HepG2 (cell line): Measurements from ENCODE around the gene RABEP2. TPM values are rescaled to one million over a fixed set of nuclear protein-coding genes. Genes with fewer than 3 reads are reported as not detected.

Experiments
- CAMTA2 ChIP-seq: sonication (generic); formaldehyde crosslinking; IDR thresholded peaks from 2 replicates; pipeline ENCODE4 v1.4.0; 2020; ENCODE audit warnings: mild to moderate bottlenecking, missing genetic modification reagents, borderline replicate concordance
- CBFB ChIP-seq: sonication (generic); formaldehyde crosslinking; IDR thresholded peaks from 2 replicates; pipeline ENCODE4 v1.4.0; 2020; ENCODE audit warnings: missing genetic modification reagents
- GABPB1 ChIP-seq: IDR thresholded peaks from 2 replicates; pipeline ENCODE4 v1.6.1; 2016; ENCODE audit warnings: mild to moderate bottlenecking, missing genetic modification reagents, moderate library complexity, missing compliant biosample characterization
- HOXA9 ChIP-seq: sonication (generic); formaldehyde crosslinking; IDR thresholded peaks from 2 replicates; pipeline ENCODE4 v1.8.1; 2022; ENCODE audit warnings: missing genetic modification reagents, mild to moderate bottlenecking, moderate library complexity, borderline replicate concordance
- IKZF4 ChIP-seq: sonication (generic); formaldehyde crosslinking; IDR thresholded peaks from 2 replicates; pipeline ENCODE4 v1.5.1; 2020; ENCODE audit warnings: borderline replicate concordance, mild to moderate bottlenecking, low read depth, missing genetic modification reagents; ENCODE audit errors: not compliant biosample characterization
- JUN ChIP-seq: sonication (generic); formaldehyde crosslinking; IDR thresholded peaks from 2 replicates; pipeline ENCODE4 v1.4.0; 2020; ENCODE audit warnings: mild to moderate bottlenecking, missing genetic modification reagents
- KLF12 ChIP-seq: sonication (generic); formaldehyde crosslinking; IDR thresholded peaks from 2 replicates; pipeline ENCODE4 v1.4.0; 2020; ENCODE audit warnings: missing genetic modification reagents, borderline replicate concordance
- PRMT3 ChIP-seq: sonication (generic); formaldehyde crosslinking; IDR thresholded peaks from 2 replicates; pipeline ENCODE4 v1.8.1; 2022; ENCODE audit warnings: low read depth, mild to moderate bottlenecking, moderate library complexity, missing genetic modification reagents, borderline replicate concordance
- RXRA ChIP-seq: sonication (generic); formaldehyde crosslinking; IDR thresholded peaks from 2 replicates; pipeline ENCODE4 v1.5.1; 2020; ENCODE audit warnings: missing genetic modification reagents
- SALL1 ChIP-seq: sonication (generic); formaldehyde crosslinking; IDR thresholded peaks from 2 replicates; pipeline ENCODE4 v1.8.0; 2022; ENCODE audit warnings: mild to moderate bottlenecking, missing genetic modification reagents
- STAG1 ChIP-seq: sonication (generic); formaldehyde crosslinking; IDR thresholded peaks from 2 replicates; pipeline ENCODE4 v1.4.0; 2020; ENCODE audit warnings: missing genetic modification reagents
- TCF12 ChIP-seq, 2 experiments: fragments of 450-650 bp in 1 of 2; sonication (generic) in 1 of 2; formaldehyde crosslinking in 1 of 2; IDR thresholded peaks; 2 replicates each; pipeline versions ENCODE4 v1.6.1 to v1.8.0; 2017 to 2022; ENCODE audit warnings: antibody characterized with exemption in 1 of 2, mild to moderate bottlenecking in 1 of 2, missing genetic modification reagents in 1 of 2, moderate library complexity in 1 of 2
- XBP1 ChIP-seq: sonication (generic); formaldehyde crosslinking; IDR thresholded peaks from 2 replicates; pipeline ENCODE4 v1.5.0; 2020; ENCODE audit warnings: missing genetic modification reagents
- ZBTB1 ChIP-seq: sonication (generic); formaldehyde crosslinking; IDR thresholded peaks from 2 replicates; pipeline ENCODE4 v1.4.0; 2020; ENCODE audit warnings: missing genetic modification reagents, borderline replicate concordance
- ZNF124 ChIP-seq: sonication (generic); formaldehyde crosslinking; IDR thresholded peaks from 2 replicates; pipeline ENCODE4 v1.4.0; 2020; ENCODE audit warnings: missing genetic modification reagents
- ZNF235 ChIP-seq: sonication (generic); formaldehyde crosslinking; IDR thresholded peaks from 2 replicates; pipeline ENCODE4 v1.8.1; 2023; ENCODE audit warnings: mild to moderate bottlenecking, missing genetic modification reagents, borderline replicate concordance
- ZNF282 ChIP-seq: fragments of 450-650 bp; IDR thresholded peaks from 2 replicates; pipeline ENCODE4 v1.6.1; 2018; ENCODE audit not compliant: partially characterized antibody
- ZNF326 ChIP-seq: sonication (generic); formaldehyde crosslinking; IDR thresholded peaks from 2 replicates; pipeline ENCODE4 v1.4.0; 2020; ENCODE audit warnings: missing genetic modification reagents, borderline replicate concordance
- ZNF33A ChIP-seq: sonication (generic); formaldehyde crosslinking; IDR thresholded peaks from 2 replicates; pipeline ENCODE4 v1.5.1; 2020; ENCODE audit warnings: missing genetic modification reagents, mild to moderate bottlenecking, moderate library complexity, borderline replicate concordance
- ZNF678 ChIP-seq: sonication (generic); formaldehyde crosslinking; IDR thresholded peaks from 2 replicates; pipeline ENCODE4 v1.4.0; 2020; ENCODE audit warnings: mild to moderate bottlenecking, missing genetic modification reagents
- polyA plus RNA-seq, 8 experiments: library from polyadenylated mRNA; depleted of rRNA in 3 of 8; stranded (reverse) in 7 of 8; unstranded in 1 of 8; fragments of >200 nt; fragmentation: Illumina TruSeq in 4 of 8; extraction: Trizol in 4 of 8; gene quantifications; 2 replicates each; pipeline versions ENCODE4 v1.2.1 to v1.2.3, GENCODE V29; 2011 to 2016; ENCODE audit warnings: low read depth in 4 of 8, missing spikeins in 1 of 8, mixed read lengths in 1 of 8; ENCODE audit not compliant: insufficient read depth in 1 of 8
- total RNA-seq, 5 experiments: library from RNA; depleted of rRNA; stranded (reverse); fragments of >200 nt; fragmentation: Illumina TruSeq; extraction: Trizol; gene quantifications; 2 replicates each; pipeline ENCODE4 v1.2.3, GENCODE V29; 2016; ENCODE audit warnings: low read depth in 1 of 5
- TF ChIP-seq, protein P1 (sequence below): sonication (generic); formaldehyde crosslinking; IDR thresholded peaks from 2 replicates; pipeline ENCODE4 v1.5.0; 2020; ENCODE audit warnings: missing genetic modification reagents
- TF ChIP-seq, protein P2 (sequence below): sonication (generic); formaldehyde crosslinking; IDR thresholded peaks from 2 replicates; pipeline ENCODE4 v1.9.0; 2021; ENCODE audit warnings: missing genetic modification reagents, borderline replicate concordance
- TF ChIP-seq, protein P3 (sequence below): sonication (generic); formaldehyde crosslinking; IDR thresholded peaks from 2 replicates; pipeline ENCODE4 v1.4.0; 2020; ENCODE audit warnings: mild to moderate bottlenecking, missing genetic modification reagents
- TF ChIP-seq, protein P4 (sequence below): sonication (generic); formaldehyde crosslinking; conservative IDR thresholded peaks from 2 replicates; pipeline ENCODE4 v1.4.0; 2020; ENCODE audit warnings: missing genetic modification reagents

The RABEP2 gene
- total and polyA plus RNA-seq, 2 of the 13 experiments (the other 11 are each of a cell fraction or from before 2014, with no cell fraction given) = 10.8 to 18.4 TPM

DNA sequence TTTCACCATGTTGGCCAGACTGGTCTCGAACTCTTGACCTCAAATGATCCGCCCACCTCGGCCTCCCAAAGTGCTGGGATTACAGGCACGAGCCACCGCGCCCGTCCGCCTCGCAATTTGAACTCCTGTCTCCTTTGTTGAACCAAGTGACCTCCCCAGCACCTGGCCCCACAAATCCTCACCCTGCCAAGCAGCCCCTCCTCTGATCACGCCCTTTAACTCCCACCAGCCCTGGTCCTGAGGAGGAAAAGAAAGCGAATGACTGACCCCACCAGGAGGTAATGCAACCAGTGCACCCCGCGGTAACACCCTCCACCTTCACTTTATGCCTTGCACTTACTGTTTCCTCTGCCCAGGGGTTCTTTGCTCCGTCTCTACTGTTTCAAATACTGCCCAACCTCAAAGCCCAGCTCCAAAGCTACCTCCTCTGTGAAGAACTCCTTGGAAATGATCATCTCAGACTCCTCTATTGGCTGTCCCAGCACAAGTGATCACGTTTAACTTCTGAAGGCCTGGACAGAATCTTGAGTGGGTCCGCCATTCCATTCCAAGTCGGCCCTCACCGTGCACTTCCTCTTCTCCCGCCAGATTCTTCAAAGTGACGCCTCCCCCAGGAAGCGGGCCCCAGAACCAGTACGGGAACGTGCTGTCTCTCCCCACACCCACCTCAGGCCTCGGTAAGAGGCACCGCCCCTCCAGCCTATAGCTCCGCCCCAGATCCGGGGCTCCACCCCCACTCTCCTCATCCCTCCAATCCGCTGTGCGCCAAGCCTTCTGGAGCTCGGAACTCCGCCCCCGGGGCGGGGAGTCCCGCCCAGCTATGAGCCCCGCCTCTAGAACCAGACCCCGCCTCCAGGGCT is 11.1 kb upstream of the RABEP2 start (continued):
- TF ChIP-seq STAG1 (CRISPR knock-in tag) (no peak; the same call in 1 of the 2 replicates), SALL1 (peak; percentile 32), RXRA (CRISPR knock-in tag) (no peak; the same call in 1 of the 2 replicates), CBFB (CRISPR knock-in tag) (no peak), ZNF124 (CRISPR knock-in tag) (peak; percentile 55; the same call in 1 of the 2 replicates), JUN (no peak), PRMT3 (CRISPR knock-in tag) (no peak), HOXA9 (no peak), ZNF235 (CRISPR knock-in tag) (no peak), ZBTB1 (CRISPR knock-in tag) (no peak), KLF12 (peak; percentile 67), XBP1 (CRISPR knock-in tag) (no peak), IKZF4 (CRISPR knock-in tag) (no peak), ZNF33A (no peak), ZNF678 (no peak), ZNF326 (CRISPR knock-in tag) (no peak), ZNF282 (no peak), TCF12 (IDR thresholded peaks at IDR 0.05) (no peak), TCF12 (CRISPR knock-in tag; IDR thresholded peaks at IDR 0.05) (no peak), CAMTA2 (CRISPR knock-in tag) (no peak), GABPB1 (peak; percentile 67)
- TF ChIP-seq, protein P1, sequence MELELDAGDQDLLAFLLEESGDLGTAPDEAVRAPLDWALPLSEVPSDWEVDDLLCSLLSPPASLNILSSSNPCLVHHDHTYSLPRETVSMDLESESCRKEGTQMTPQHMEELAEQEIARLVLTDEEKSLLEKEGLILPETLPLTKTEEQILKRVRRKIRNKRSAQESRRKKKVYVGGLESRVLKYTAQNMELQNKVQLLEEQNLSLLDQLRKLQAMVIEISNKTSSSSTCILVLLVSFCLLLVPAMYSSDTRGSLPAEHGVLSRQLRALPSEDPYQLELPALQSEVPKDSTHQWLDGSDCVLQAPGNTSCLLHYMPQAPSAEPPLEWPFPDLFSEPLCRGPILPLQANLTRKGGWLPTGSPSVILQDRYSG (CRISPR knock-in tag) = no peak
- TF ChIP-seq, protein P2, sequence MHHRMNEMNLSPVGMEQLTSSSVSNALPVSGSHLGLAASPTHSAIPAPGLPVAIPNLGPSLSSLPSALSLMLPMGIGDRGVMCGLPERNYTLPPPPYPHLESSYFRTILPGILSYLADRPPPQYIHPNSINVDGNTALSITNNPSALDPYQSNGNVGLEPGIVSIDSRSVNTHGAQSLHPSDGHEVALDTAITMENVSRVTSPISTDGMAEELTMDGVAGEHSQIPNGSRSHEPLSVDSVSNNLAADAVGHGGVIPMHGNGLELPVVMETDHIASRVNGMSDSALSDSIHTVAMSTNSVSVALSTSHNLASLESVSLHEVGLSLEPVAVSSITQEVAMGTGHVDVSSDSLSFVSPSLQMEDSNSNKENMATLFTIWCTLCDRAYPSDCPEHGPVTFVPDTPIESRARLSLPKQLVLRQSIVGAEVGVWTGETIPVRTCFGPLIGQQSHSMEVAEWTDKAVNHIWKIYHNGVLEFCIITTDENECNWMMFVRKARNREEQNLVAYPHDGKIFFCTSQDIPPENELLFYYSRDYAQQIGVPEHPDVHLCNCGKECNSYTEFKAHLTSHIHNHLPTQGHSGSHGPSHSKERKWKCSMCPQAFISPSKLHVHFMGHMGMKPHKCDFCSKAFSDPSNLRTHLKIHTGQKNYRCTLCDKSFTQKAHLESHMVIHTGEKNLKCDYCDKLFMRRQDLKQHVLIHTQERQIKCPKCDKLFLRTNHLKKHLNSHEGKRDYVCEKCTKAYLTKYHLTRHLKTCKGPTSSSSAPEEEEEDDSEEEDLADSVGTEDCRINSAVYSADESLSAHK (CRISPR knock-in tag) = no peak
- TF ChIP-seq, protein P3, sequence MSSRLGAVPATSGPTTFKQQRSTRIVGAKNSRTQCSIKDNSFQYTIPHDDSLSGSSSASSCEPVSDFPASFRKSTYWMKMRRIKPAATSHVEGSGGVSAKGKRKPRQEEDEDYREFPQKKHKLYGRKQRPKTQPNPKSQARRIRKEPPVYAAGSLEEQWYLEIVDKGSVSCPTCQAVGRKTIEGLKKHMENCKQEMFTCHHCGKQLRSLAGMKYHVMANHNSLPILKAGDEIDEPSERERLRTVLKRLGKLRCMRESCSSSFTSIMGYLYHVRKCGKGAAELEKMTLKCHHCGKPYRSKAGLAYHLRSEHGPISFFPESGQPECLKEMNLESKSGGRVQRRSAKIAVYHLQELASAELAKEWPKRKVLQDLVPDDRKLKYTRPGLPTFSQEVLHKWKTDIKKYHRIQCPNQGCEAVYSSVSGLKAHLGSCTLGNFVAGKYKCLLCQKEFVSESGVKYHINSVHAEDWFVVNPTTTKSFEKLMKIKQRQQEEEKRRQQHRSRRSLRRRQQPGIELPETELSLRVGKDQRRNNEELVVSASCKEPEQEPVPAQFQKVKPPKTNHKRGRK = no peak
- TF ChIP-seq, protein P4, sequence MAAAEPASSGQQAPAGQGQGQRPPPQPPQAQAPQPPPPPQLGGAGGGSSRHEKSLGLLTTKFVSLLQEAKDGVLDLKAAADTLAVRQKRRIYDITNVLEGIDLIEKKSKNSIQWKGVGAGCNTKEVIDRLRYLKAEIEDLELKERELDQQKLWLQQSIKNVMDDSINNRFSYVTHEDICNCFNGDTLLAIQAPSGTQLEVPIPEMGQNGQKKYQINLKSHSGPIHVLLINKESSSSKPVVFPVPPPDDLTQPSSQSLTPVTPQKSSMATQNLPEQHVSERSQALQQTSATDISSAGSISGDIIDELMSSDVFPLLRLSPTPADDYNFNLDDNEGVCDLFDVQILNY (CRISPR knock-in tag) = 0 out of 2 replicates have a peak, but pooled peaks have one; percentile 56
